GM19372 (cell line): ENCODE data around the gene TTC27.
"Not testable (repeated sequence)": the region's sequence is repeated elsewhere in the genome, so short reads cannot be mapped to it uniquely, and the experiment has no call there.

Experiments used
- ATAC-seq: cut with Tn5 transposase; IDR thresholded peaks from one replicate; pipeline ENCODE4 v1.9.1; 2021; ENCODE audit warnings: mild to moderate bottlenecking, low read depth, moderate library complexity; ENCODE audit not compliant: unreplicated experiment

Gene TTC27

DNA sequence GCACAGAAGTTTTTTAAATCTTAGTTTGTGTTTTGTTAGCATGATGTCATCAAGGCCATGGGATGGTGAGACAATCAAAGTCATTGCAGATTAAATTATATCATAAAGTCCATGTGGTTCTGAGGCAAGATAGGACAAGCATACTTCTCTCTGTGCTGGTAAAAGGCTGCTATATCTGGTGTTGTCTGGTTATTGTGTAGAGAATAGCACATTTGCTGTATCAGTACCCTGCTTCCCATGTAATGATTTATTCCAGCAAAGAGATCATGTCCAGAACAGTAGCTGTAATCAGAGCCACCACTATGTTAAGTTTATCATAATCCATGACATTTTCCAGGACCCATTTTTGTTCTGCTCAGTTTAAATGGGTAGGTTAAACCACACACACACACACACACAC is 123.0 kb downstream of the TTC27 start:
- no peak for ATAC-seq

DNA sequence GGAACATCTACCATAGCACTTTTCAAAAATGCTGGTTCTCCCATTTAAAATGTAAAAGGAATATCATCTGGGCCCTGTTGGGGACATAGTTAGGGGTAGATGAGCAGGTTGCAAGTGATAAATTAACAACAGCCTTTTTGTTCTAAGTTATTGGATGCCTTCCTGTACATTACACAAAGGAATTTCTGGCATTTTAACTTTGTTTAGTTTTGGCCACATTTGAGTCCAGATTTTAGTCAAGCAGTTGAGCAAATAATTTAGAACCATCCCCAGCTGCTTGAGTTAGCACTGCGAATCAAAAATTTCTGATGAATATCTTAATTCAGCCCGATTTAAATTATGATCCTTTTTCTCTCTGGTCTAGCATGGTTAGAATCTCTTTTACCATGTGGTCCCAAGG is 124.4 kb downstream of the TTC27 start:
- ATAC-seq, result no peak

DNA sequence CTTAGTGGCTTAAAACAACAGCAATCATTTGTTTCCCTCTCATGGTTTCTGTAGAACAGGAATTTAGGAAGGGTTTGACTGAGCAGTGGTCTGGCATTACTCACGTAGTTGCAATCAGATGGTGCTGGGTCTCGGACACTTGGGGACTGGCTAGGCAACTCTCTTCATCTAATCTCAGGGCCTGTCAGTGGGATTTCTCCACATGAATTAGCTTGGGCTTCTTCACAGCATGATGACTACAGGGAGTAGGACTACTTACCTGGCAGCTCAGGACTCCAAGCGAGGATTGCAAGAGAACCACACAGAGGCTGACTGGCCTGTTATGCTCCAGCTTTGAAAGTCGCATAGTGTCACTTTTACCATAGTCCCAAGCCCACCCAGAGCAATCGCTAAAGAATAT is 125.1 kb downstream of the TTC27 start:
- ATAC-seq, result no peak

DNA sequence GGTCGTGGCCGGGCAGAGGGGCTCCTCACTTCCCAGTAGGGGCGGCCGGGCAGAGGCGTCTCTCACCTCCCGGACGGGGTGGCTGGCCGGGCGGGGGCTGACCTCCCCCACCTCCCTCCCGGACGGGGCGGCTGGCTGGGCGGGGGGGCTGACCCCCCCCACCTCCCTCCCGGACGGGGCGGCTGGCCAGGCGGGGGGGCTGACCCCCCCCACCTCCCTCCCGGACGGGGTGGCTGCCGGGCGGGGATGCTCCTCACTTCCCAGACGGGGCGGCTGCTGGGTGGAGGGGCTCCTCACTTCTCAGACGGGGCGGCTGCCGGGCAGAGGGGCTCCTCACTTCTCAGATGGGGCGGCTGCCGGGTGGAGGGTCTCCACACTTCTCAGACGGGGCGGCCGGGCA is 126.8 kb downstream of the TTC27 start:
- ATAC-seq, result not testable (repeated sequence)

DNA sequence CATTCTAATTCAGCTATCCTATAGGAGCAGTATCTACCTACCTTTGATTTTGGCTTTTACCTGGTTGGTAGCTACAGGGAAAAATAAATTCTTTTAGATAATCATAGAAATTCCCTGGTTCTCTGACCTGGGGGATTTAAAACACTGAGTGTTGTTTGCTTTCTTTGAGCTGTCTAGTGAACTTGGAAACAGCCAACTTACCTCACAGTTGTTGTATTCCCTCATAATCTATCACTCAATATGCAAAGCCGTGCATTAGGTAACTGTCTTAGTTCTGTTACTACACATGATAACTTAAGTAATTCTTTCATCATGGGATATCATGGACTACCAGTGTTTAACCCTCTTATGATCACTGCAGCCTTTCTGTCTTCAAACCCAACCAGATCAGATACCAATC is 127.8 kb downstream of the TTC27 start:
- no peak for ATAC-seq

DNA sequence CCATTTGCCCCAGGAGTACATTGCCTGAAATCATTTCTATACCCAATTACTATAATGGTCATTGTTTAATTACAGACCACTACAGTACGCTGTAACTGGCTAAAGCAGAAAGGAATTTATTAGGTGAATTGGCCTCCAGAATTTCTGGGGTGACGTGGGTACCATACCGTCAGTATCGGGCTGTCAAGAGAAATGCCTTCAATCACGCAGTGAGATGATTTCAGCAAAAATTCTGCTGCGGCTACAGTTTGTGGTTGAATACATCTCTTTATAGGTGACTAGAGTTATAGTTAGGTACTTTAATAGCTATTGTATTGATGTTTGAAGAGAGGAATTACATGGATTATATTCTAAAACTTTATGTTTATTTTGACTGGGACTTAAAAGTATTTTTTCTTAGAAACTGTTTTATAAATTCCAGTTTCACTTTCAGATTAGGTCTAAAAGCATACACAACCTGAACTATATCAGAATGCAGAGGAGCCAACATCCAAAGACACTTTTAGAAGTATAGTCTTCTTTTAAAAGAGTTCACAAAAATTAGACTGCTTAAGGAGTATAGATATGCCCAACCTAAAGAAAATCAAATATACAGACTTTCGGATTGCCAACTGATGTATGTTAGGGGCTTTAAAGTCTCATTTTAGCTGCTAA is 128.4 kb downstream of the TTC27 start:
- ATAC-seq, result no peak

DNA sequence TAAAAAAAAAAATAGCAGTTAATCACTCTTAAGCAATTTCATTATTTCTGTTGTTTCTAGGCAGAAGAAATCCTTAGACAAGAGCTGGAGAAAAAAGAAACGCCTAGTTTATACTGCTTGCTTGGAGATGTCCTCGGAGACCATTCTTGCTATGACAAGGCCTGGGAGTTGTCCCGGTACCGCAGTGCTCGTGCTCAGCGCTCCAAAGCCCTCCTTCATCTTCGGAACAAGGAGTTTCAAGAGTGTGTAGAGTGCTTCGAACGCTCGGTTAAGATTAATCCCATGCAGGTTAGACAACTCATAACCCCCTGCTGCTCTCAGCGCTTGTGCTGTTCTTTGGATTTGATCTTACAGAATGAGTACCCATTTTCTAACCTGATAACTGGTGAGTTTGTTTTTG is 130.4 kb downstream of the TTC27 start:
- ATAC-seq, result no peak

DNA sequence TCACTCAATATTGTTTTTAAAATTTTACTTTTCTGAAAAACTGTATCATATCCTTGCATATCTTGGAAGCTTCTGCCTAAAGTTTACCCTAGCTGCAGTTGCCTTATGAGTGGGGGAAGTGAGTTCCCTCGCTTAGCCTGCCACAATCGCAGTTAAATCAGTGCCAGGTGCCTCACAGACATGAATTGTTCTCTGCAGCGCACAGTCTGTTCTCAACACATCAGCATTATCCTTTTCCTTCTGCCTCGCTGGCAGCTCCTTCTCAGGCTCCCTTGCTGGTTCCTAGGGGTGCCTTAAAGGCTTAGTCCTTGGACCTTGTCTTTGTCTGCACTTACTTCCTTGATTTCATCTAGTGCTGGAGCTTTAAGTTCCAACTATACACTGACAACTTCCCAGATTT is 132.8 kb downstream of the TTC27 start:
- ATAC-seq, result no peak

DNA sequence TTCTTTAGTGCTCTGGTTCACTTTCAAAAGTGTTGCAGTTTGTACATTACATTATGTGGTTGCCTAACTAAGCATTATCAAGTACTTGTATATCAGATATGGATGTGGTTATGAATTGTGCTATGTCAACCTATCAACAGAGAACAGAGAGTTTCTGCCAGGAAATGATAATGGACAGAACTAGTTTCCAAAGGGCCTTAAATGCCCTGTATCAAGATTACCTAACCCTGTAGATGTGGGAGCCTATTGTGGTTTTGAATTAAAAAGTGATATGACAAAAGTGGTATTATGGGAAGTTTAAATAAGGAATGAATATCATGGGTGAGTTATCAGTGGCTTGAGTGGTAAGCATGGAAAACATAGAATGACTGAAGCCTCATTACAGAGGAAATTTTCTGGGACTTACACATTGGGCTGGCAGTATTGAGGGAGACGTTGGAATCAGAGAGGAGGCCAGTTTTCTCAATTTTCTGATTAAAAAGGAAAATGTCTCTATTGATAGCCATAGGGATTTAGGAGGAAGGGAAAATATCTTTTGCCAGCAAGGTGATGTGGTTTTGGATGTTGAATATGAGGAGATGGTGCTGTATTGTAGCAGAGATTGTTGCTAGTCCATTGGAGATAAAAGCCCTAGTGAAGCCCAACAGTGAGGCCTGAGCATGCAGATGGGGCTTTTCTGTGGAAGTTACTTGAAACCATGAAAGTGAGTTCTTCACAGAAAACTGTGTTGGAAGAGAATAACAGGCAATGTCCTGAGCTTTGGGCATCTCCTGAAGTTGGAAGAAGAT is 140.7 kb downstream of the TTC27 start:
- ATAC-seq, result no peak

DNA sequence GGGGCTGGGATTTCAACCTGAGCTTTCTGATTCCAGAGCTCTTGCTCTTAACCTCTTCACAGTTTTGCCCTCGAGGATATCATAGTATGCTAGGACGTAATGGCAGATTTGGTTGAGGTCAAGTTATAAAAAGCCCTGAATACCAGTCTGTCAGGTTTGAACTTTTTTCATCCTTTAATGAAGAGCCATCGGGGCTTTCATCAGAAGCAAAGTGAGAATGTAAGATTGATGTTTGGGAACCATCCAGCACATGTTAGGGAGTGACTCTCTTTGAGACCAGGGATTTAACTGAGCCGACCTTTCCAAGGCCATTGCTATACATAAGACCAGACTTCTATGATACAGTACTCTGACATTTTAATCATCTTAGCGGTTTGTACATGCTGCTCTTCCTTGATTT is 142.5 kb downstream of the TTC27 start:
- no peak for ATAC-seq

DNA sequence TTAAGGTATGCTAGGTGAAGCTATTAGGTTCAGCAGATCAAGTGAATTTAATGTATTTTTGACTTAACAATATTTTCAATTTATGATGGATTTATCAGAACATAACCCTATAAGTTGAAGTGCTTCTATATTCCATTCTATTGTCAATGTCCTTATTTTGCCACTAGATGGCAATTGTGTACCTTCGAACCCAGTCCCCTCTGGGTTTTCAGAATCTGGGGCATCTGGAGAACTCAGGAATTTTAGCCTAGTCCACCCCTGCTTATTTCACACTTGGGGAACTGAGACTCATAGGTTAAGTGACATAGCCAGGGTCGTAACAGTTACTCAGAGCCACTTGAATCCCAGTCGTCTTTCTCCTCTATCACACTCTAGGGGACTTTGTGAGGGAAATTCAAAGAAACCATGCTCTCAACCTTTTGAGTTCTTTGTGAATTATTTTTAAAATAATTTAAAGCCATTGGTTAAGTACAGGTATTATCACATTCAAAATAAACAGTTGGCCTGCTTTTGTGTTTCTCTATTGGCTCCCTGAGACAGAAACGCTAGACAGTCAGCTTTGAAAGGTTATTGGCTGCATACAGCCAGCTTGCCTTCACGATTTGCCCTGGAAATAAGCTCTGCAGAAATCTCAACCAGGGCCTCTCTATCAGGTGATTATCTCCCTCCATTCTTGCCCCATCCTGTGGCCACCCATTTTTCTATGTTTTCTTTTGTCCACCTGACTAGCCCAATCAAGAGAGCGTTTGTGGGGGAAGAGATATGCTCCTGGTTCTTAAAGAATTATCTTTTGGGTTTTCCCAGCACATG is 145.0 kb downstream of the TTC27 start:
- ATAC-seq, result no peak

DNA sequence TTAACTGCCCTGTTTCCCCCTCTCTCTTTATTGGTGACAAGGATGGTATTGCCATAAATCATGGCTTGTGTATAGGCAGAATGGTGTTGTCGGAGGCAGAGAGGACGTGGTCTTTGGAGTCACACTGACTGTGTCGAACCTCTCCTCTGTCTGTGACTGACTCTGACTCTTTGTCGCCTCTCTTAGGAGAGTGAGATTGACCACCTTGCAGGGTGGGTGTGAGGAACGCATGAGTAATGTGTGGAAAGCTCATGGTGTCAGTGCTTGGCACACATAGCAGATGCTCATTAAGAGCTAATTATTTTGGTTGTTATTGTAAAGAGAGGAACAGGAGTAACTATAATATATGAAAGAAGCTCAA is 145.6 kb downstream of the TTC27 start:
- no peak for ATAC-seq

DNA sequence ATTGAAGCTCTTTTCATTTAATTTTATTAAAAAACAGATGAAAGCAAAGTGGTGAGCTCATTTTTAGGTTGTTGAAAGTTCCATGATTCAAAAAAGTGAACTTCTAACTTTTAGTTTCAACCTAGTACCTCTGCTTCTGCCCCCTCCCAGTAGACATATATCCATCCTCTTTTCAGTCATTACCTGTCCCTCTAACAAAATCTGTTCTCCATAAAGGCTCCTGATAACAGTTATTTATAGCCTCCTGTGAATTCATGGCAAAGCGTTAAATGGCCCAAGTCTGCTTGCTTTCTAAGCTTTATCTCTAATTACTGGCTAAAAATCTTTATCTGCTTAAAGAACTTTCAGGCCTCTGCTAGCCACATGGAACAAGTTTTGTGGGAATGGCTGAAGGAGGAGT is 148.1 kb downstream of the TTC27 start:
- ATAC-seq, result no peak

DNA sequence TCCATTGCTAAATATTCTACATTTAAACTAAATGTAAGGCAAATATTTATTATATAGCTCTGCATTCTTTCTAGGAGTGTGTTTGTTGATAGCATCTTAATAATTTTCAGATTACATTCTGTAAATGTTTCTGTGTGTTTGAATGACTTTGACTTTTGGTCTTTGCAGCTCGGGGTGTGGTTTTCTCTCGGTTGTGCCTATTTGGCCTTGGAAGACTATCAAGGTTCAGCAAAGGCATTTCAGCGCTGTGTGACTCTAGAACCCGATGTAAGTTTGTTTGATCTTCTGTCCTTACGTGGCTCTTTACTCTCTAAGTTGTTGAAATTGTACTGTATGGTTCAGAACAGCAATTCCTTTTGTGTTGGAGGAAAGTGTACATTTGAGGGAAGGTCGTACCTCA is 149.9 kb downstream of the TTC27 start:
- ATAC-seq, result no peak

DNA sequence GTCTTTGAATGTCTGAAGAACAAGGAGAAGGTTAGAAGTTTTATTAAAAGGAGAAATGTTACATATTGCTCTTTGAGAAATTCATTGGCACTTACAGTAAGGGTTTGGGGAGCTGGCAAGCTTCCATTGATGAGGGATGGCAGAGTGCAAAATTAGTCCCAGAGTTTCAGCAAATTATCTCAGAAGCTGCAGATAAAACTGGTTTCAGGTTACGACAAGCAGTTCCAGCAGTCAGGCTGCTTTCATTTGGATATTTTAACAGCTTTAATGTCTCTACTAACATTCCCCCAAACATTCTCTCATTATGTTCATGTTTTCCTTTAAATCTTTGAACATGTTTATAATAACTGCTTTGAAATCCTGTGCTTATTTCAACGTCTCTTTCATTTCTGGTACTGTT is 153.1 kb downstream of the TTC27 start:
- ATAC-seq, result no peak

DNA sequence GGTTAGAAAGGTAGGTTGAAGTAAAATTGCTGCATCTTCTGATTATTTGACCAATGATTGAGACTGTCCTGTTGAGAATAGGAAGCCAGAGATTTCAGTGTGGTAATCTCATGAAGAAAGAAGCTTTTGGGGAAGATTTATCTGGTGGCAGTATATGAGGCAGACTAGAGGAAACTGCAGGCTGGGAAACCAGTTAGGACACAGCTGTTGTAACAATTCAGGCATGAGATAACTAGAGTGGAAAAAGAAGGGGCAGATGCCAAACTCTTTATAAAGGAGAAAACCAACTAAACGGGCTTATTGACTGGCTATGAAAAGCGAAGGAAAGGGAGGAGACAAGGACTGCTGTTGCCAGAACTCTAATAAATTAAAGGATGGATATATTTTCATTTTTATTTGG is 155.6 kb downstream of the TTC27 start:
- no peak for ATAC-seq

DNA sequence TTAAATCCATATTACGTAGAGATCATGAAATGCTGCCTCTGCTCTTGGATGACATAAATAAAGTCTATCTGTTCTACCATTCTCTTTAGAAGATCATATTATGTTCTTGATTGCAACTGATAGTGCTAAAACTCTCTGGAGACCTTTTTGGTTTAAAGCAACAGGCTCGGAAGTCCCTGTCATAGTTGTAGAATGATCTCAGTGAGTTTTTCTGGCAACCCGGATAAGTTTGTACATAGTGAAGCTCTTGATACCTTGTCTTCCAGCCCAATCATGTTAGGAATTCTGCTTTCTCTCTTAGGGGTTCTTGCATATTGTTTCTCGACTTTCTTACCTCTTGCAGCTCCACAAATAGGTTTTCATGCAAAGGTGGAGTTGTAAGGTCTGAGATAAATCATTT is 156.1 kb downstream of the TTC27 start:
- no peak for ATAC-seq

DNA sequence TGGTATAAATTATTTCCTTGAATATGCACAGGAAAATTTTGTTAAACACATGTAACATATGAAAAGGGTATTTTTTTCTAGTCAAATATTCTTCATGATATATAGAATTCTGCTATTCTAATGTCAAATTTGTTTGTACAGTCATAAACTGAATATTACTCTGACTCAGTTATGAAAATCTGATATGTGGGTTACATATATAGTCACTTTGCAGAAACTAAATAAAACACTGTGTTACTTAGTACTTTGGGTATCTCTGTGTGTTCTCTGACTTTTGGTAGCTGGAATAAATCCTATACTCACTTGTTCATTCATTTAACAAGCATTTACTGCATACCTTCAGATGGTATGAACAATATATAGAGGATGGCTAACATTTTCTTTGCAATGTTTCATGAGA is 159.4 kb downstream of the TTC27 start:
- no peak for ATAC-seq

DNA sequence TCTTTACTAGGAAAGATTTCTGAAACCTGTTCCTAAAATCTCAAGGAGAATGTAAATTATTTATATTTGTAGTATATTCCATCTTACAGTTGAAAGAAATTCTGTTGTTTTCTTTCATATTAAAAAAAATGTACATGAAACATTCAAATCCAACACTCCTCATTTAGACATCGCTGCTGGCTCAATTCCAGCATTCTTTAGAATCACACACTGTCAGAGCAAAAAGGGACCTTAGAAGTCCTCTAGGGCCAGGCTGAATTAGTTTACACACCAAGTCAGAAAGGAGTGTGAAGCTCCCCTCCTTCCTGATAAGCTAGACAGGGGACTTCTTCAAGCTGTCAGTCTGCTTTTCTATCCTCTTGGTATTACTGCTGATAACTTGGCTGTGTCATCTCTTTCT is 160.3 kb downstream of the TTC27 start:
- no peak for ATAC-seq

DNA sequence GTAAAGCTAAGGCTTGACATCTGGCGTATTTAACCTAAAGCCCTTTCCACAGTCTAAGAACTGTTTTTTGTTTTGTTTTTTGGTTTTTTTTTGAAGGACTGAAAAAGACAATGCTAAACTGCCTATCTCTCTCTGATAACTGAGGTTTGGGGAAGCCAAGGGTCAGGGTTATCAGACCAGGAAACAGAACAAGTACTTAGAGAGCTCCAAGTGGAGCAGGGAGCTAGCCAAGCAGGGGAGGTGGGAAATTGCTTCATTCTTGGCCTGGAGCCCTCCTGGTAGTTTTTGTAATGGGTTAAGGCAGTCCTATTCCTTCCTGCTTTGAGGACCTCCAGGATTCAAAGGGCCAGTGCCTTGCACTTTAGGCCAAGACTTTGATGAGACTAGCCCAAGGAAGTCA is 164.6 kb downstream of the TTC27 start:
- ATAC-seq, result no peak

DNA sequence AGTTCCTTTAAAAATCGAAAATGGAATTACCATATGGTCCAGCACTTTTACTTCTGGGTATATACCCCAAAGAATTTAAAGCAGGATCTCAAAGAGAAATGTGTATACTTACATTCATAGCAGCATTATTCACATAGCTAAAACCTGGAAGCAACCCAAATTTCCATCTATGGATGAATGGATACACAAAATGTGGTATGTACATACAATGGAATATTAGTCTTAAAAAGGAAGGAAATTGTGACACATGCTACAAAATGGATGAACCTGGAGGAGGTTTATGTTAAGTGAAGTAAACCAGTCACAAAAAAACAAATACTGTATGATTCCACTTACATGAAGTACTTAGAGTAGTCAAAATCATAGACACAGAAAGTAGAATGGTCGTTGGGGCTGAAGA is 171.0 kb downstream of the TTC27 start:
- ATAC-seq, result no peak

DNA sequence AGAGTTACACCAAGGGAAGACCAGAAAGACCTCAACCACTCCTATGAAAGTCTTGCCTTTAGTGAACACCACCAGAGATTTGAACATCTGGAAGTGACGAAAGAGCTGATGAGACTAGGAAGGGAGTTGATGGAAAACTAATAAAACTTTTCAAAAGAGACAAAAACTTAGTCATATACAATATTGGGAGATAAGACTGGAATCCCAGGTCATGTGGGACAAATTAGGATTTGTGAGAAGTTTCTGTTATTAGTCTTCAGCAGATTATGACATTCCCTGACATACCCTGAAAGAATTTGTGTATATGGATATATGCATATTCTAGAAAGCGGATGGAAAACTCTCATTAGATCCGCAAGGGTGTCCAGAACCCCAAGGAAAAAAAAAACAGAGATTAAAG is 173.9 kb downstream of the TTC27 start:
- ATAC-seq, result no peak
